GM21528 (cell line): Measurements from ENCODE around the gene HOXA9.

Experiments used
- ATAC-seq: cut with Tn5 transposase; IDR thresholded peaks from one replicate; pipeline ENCODE4 v1.9.1; 2021; ENCODE audit warnings: mild to moderate bottlenecking, moderate library complexity; ENCODE audit not compliant: unreplicated experiment, low FRiP score

The HOXA9 gene

DNA sequence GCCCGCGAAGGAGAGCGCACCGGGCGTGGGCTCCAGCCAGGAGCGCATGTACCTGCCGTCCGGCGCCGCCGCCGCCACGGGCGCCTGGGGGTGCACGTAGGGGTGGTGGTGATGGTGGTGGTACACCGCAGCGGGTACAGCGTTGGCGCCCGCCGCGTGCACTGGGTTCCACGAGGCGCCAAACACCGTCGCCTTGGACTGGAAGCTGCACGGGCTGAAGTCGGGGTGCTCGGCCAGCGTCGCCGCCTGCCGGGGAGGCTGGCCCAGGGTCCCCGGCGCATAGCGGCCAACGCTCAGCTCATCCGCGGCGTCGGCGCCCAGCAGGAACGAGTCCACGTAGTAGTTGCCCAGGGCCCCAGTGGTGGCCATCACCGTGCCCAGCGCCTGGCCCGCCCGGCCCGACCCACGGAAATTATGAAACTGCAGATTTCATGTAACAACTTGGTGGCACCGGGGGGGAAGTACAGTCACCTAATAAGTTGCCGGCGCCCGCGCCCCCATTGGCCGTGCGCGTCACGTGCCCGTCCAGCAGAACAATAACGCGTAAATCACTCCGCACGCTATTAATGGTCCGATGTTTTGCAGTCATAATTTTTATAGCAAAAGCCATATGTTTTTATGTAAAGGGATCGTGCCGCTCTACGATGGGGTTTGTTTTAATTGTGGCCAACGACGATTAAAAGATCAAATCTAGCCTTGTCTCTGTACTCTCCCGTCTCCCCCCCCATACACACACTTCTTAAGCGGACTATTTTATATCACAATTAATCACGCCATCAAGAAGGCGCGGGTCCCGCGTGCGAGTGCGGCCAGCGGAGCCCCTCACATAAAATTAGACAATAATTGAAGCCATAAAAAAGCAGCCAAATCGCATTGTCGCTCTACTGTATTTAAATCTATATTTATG, at the start of gene HOXA9:
Gene HOXA9 (minus strand): TSS at position 449 of the 907 bp plus-strand sequence. CDS start 80 bp downstream, at position 369.
- ATAC-seq: no peak

DNA sequence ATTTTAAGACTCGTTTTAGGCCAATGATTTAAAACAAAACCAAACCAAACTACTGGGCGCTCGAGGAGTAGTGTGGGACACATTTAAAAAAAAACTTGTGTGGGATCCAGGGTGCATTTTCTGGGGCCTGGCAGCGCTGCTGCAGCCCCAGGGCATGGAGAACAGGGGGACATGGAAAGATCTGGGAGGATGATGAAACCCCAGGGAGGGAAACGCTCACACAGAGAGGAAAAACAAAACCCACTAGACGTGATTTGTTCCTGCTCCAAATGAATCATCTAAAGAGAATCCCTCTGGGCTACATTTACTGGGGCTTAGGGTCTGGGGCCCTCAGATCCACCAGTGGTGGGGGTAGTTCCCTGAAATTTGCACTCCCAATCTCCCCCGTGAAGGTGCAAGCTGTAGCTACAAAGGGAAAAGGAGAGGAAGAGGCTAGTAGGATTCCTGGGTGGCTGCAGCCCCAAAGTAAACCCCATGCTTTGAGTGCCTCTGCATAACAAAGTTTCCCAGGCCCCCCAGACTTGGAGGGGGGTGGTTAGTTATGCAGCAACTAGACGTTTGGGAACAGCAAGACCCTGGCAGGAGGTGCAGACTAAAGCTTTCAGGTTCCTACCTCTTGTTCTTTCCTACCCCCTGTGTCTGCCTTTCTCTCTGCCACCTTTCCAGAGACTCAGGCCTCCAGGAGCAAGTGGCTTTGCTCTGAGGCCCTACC, 49.1 kb upstream of the HOXA9 start:
- ATAC-seq: no peak

DNA sequence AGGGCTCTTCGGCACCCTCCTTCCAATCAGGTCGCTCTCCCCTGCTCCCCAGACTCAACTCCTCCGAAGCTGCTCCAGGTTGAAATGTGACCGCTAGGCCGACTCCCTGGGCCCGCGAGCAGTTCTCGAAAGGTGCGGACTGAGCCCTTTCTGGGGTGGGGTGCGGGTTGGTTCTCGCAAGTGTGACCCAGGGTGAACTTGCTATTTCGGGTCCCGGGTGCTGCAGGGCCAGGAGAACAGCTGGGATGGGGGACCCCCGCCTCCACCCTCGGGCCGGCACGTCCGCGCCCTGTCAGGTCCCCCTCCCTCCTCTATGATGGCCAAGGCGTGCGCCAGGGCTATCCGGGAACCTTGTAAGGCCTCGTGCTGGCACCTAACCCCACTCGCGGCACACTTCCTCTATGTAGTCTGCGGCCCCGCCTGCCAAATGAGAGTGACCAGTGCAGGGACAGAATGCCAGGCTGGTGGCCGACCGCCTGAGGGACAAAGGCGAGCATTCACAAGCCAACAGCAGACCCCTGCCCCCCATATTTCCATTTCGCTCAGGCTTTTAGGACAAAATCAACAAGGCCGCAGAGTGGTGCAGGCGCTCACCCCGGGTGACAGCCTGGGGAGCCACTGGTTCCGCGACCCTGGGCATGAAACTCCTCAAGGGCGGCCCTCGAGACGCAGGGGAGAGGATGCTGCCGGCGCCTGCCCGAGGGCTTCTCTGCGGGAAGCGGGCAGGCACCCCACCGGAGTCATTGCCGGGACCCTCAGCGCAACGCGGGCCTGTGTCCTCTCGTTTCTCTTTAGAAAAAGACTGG, 48.3 kb upstream of the HOXA9 start:
- no peak for ATAC-seq

DNA sequence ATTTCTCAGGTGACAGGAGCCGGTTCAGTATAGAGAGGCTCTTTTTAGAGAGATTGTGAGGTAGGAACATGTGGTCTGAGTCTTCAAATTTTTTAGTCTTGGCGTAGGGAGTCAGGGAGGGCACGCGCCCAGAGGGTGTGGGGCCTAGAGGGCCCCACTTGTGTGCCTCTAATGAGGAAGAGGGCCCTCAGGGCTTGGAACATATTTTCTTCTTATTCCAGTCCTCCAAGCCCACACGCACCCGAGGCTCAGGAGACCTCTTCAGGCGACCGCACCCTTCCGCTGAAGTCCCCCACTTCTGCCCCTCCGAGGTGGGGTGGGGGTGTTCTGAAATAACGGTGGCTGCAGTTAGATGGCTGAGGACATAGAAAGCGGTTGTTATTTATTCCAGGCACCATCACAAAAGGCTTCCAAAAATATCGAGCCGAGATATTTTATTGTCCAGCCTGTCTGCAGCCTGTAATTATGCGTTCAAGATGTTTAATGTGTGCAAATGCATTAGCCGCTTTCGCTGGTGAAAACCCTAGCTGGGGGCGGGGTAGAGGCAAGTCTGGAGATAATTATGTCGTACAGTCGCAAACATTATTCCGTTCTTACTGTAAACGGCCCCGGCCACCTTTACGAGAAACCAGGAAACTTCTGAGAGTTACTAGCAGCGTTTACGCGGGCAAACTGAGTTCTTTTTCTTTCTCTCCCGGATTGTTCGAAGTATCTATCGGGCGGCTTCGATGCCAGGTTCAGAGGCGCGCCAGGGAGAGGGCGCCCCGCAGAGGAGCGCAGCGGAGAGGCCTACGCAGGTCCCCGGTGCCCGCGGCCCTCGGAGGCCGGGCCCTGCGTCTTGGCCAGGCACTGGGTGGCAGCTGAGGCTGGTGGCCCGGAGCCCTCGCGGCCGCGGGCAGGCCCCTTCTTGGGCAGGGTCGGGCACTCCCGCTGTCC, 47.4 kb upstream of the HOXA9 start:
- no peak for ATAC-seq

DNA sequence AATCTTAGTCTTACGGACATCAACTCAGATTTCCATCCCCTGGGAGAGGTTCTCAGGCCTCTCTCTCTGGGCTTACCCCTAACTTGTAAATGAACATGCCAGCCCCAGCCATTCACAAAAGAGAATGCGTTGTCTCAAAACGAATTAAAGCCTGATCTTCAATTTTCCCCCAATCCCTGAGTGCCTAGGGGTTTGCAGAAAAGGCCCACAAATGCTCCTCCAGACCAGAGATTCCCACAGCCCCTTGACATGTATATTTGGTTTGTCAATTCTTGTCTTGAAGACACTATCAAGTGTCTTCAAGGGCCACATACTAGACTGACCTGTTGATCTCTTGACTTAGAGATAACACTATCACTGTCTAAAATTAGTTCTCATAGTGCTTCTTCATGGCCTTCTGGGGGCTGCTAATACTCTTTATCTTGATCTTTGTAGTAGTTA, 46.4 kb upstream of the HOXA9 start:
- ATAC-seq: no peak

DNA sequence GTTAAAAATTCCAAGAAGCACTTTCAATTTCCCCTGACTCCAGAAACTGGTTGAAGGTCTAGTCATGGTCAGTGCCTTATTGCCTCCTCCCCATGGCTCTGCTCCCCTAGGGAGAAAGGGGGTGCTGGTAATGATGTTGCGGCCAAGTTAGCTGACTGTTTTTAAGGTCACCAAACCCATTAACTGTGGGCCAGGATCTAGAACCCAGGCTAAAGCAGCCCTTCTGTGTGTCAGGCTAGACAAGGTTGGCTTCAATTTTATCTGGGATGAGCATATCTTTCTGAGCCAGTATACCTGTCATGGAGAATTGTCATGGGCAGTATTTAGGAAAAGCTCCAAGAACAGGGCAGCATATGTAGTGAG, 45.7 kb upstream of the HOXA9 start:
- ATAC-seq: no peak

DNA sequence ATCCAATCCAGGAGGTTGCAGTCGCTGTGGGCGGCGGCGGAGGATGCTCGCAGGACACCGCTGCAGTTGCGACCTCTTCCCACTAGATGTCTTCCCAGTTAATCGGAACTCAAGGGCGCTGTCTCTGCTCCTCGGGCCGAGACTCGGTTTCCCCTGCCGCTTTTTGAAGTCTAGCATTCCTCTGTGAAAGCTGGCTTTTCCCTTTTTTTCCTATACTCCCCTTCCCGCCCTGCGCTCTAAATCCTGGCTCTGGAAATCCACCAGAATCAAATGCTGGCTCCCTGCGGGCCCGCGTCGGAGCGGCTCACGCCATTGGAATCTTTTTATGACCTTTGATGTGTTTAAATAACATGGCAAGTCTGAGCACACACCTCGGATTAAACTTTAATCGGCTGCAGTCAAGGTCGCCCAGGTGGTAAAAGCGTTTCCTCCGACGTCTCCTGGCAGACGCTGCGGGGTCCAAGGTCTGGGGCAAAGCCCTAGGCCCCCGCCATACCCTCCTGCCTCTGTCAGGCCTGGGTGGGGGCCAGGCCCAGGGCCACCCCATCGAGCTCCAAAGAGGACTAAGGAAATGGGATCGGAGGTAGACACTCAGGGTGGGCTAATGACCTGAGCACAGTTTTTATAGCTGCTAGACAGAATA, 45.2 kb upstream of the HOXA9 start:
- ATAC-seq: no peak

DNA sequence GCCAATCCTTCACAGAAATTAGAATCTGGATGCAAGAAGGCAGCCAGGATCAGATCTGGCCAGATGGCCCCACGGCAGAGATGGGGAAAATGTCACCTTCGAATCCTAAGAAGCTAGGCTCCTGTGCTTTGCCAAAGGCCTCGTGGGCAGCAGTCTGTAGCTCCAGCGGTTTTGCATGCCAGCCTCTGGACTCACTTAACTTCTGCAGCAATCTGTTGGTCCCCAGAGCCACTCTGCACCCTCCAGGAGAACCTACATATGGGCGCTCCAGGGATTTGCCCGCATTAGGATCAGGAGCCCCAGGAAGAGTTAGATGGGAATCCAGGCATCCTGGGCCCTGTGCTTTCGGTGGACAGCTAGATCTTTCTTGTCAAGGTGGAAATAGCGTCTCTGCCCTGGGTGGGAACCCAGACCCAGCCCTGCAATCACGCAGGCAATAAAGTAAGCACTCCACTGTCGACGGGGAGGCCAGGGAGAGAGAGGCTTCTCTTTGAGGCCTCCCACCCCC, 44.6 kb upstream of the HOXA9 start:
- no peak for ATAC-seq

DNA sequence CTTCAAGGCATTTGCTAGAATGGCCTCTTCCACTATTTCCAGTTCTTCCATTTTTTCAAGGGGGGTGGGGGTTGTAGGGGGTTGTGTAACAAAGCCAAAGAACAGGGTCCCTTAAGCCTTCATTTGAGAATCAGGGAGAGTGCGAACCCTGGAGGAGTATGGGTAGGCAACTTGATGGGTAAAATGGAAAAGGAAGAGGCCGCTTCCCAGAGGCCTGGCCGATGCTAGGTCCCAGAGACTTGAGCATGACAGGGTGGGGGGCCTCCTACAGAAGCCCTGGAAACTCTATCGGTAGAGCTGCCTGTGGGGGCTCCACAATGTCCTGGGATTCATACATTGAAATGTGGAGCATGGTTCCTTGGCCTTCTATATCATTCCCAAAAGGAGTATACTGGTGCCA, 43.7 kb upstream of the HOXA9 start:
- ATAC-seq: no peak

DNA sequence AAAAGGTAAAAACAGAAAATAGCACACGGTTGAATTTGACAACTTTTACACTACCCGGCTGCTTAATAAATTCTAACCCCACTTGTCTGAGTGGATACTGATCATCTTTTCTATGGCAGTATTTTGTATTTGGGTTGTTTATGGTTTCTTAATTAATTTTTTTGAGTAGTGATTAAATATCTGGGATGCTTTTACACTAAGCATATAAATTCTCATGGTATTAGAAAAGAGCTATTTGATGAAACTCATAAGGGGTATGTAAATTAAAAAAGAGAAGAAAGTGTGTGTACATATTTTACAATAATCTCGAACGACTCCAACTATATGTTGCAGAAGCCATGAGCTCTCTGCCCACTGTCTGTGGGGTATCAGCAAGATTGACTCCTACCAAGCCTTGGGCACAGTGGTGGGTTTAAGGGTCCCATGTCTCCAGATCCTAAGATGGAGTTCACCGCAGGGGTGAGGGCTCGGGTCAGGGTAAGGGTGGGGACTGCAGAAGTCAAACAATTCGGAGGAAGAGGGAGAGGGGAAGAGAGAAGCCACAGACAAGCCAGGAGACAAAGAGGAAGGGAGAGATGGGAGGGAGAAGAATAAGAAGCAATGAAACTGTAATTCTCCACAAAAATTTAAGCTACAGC, 42.1 kb upstream of the HOXA9 start:
- no peak for ATAC-seq

DNA sequence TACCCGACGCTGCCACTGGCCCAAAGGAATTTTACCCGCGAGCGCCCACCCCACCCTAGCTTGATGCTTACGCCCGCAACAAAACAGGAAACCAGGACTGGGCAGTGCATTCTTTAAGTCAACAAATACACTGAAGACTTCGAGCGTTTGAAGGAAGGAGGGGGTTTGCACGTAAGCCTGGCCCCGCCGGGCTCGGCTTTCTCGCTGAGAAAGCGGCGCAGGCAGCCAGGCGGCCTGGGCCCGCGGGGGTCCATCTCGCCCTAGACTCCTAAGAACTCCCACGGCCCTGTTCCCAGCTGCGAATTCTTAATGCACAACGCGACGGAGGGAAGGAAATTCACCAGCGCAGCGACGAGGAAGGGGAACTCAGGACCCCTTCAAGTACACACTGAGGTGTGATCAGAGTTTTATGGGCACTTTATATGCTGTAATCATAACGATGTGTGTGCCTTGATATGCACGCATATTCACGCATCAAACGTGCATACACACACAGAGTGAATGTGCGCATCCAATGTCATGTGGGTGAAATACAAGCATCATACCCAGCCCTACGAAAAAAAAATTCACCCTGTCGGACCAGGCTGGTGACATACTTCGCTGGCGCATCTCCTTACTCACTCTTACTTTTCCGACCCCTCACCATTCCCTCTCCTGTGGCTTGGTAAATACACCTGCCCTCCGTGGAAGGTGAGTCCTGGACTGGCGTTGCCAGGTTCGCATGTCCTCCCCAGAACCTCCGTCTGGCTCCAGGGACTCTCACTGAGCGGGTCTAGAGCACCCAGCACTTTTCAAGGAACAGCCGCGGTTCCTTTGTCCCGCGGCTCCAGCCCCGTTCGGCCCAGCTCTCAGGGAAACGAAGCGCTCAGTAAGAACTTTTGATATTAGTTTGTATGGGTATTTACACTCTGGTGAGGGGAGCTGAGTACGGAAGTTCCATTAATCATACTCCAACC, 40.3 kb upstream of the HOXA9 start:
- no peak for ATAC-seq

DNA sequence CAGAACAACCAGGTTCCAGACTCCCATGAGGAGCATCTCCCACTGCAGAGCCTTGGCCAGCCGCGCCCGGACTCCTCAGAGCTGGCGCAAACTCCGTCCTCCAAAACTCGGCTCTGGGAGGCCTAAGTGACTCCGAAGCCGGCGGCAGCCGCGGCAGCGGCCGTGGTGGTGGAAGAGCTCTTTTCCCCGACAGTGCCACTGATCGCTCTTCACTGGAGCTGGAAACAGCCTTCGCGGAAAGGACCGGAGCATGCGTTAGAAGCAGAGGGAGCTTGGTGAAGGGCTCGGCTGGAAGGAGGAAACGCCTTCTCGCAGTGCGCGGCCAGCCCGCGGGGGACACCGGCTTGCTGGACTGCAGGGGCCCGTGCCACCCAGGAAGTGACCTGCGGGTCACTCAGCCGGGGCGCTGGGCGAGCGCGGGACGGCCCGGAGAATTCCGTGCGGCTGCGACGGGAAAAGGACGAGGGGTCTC, 39.5 kb upstream of the HOXA9 start:
- ATAC-seq: no peak

DNA sequence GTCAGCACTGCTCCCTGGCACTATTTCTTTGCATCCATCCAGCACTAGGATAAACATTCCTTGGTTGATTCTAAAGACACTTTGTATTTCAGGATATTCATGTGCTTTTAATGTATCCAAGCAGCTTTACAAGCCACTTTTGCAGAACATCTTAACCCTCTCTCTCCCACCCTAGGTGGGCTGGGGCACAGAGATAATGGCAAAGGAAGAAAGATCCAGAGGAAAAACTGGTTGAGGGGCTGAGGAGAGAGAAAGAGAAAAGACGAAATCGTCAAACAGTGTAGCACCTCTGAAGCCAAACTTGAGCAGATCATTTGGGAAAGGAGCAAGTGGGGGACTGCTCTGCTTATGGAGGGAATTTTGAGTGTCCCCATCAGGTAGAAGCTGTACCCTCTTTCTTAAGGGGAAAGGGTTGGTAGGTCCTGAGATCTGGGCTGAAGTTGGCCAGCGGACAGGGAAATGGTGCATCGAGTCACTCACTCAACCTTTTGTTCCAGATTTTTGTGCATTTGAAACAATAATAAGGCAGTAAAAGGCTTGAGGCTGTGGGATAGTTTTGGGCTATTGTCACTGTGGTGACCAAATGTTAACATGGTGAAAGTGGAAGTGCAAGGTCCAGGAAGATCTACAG, 38.7 kb upstream of the HOXA9 start:
- ATAC-seq: no peak

DNA sequence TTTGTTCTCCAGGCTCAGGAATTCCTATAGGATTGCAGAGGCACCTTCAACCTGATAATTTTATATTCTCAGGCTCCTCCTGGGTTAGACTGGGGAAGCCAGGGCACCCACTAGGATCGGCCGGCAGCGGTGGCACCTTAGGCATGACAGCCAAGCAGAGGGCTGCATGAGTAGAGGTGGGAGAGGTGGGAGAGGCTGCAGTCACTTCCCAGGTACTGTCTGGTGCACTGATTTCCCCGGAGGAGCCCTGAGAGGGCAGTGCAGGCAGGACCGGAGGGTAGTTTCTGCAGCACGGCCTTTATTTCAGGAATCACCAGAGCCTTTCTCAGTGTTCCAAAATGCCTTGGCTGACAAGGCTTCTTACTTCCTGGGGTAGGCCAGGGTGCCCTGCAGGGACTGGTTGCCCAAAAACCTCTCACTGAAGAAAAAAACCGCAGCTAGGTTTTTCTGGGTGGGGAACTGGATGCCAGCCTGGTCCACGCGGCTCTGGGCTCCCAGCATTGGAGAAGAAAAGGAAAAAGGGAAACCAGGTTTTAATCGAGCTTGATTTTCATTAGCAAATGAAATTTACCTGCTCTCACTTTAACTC, 38.1 kb upstream of the HOXA9 start:
- ATAC-seq: no peak

DNA sequence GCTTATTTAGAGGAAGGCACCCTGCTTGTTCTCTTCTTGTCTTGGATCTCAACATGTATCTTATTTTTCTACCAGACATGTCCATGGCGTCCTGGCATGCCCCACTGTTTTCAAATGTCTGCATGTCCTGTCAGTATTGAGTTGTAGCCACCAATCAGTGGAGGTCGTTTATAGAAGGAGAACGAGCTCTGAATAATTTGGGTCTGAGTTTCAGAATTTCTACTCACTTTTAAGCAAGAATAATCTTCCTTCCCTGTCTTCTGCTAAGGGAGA, 37.5 kb upstream of the HOXA9 start:
- no peak for ATAC-seq

DNA sequence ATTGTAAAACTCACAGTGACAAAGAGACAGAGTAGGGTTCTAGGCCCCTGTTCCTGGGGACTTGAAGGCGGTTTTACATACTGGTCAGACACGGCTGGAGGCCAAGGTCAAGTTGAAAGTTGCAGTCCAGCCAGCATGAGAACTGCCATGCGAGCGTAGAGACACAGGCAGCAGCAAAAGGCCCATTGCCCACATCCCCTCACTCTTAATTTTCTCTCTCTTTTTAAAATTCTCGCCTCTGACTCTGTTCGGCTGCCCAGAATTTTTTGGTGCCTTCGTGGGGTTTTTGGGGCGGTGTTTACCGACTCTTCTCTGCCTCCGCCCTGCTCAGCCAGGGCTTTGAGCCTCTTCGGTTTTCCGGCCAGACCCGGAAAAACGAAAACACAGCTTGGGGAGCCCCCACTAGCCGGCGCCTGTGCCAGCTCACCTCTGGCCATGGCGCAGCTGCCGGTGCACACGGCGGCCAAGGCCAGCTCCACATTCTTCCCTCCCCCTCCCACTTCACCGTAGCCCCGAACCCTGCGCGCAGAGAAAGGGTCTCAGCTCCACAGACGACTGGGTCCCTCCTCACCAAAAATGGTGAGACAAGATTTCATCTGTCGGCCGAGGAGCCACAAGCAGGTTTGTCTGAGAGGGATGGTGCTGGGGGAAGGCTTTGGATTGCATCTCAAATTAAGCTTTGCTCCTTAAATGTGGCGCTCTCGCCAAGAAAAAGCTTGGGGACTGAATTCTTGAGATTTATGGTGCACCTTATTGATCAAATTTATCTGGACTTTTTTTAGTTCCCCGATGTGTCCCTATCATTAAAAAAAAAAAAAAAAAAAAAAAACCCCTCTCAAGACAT, 36.9 kb upstream of the HOXA9 start:
- ATAC-seq: no peak
